Measurements from ENCODE around the gene SLC66A2. TPM values are rescaled to one million over a fixed set of nuclear protein-coding genes. Genes with fewer than 3 reads are reported as not detected.

The SLC66A2 gene
- total RNA-seq, 2 donors from 2014 or later, result 74.9 to 88.0 TPM

- Histone ChIP-seq H3K9me3 (no peaks in the 10 kb centered on the region), H3K9ac (ENCODE audit: low read depth in 2 of 2, low read length in 2 of 2) (no peak overlapping the region), H3K4me3 (no peak overlapping the region), H3K4me1 (no peaks in the 10 kb centered on the region), H3K36me3 (no peaks in the 10 kb centered on the region), H3K27me3 (no peaks in the 10 kb centered on the region), H3K27ac (no peak overlapping the region)
- no peak for DNase-seq
- TF ChIP-seq CTCF (IDR thresholded peaks at IDR 0.05), result no peak
- intact Hi-C loops (cut with DNase I), result no loop called here
Measured at GRCh38 chr18:79928563-79928960, 22.9 kb downstream of the SLC66A2 start.

GRCh38 chr18:79927607-79928562 is 23.6 kb downstream of the SLC66A2 start:
- no peak for TF ChIP-seq CTCF (IDR thresholded peaks at IDR 0.05)
- no peaks in the 10 kb centered on the region for H3K36me3 ChIP-seq
- no peak overlapping the region for H3K27ac ChIP-seq
- H3K9ac ChIP-seq (ENCODE audit: low read depth in 2 of 2, low read length in 2 of 2), result no peak overlapping the region
- H3K27me3 ChIP-seq, result no peaks in the 10 kb centered on the region
- intact Hi-C loops (cut with DNase I), result no loop called here
- H3K4me1 ChIP-seq, result no peaks in the 10 kb centered on the region
- H3K9me3 ChIP-seq, result no peaks in the 10 kb centered on the region
- H3K4me3 ChIP-seq, result no peak overlapping the region
- peak; percentile 16 for DNase-seq

DNA sequence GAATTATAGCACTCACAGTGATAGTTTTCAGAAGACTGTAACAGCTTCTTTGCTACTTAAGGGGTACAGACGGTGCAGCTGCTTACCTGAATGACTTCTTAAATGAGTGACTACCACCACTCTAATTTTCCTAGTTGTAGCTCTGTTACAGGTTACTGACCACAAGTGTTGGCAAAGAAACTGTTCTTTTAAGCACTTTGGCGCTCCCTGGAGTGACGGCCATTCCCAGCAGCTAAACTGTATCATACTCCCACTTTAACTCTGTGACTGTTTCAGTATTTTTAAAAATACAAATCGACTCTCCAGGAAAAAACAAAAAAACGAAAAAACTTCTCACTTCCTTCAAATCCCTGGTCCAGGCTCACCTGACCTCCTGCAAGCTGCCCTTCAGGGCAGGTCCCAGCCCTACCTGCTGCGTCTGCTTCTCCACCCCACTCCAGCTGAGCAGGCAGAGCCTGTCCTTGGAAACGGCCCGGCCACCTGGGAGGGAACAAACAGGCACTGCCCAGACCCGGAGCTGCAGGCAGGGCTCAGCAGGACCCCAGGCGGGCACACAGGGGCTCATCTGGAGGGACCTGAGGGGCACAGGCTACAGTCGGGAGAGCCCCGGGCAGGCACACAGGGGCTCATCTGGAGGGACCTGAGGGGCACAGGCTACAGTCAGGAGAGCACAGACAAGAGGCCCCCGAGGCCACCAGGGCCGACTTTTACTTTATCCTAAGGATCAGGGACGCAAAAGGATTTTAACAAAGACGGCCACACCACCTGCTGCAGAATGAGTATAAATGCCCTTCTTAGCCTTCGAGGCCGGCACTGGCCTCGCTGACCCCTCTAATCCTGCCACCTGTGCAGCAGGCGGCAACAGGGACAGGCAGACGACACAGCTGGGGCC is 24.5 kb downstream of the SLC66A2 start:
- no peaks in the 10 kb centered on the region for H3K9me3 ChIP-seq
- DNase-seq, result no peak
- no peak overlapping the region for H3K9ac ChIP-seq (ENCODE audit: low read depth in 2 of 2, low read length in 2 of 2)
- H3K36me3 ChIP-seq, result no peaks in the 10 kb centered on the region
- TF ChIP-seq CTCF (IDR thresholded peaks at IDR 0.05), result no peak
- intact Hi-C loops (cut with DNase I), result no loop called here
- H3K27me3 ChIP-seq, result no peaks in the 10 kb centered on the region
- no peak overlapping the region for H3K27ac ChIP-seq
- no peaks in the 10 kb centered on the region for H3K4me1 ChIP-seq
- no peak overlapping the region for H3K4me3 ChIP-seq

GRCh38 chr18:79926306-79926705 is 25.1 kb downstream of the SLC66A2 start:
- no peak overlapping the region for H3K27ac ChIP-seq
- no peaks in the 10 kb centered on the region for H3K27me3 ChIP-seq
- TF ChIP-seq CTCF (IDR thresholded peaks at IDR 0.05), result no peak
- H3K4me3 ChIP-seq, result no peak overlapping the region
- no peaks in the 10 kb centered on the region for H3K9me3 ChIP-seq
- H3K9ac ChIP-seq (ENCODE audit: low read depth in 2 of 2, low read length in 2 of 2), result no peak overlapping the region
- intact Hi-C loops (cut with DNase I), result no loop called here
- DNase-seq, result peak; percentile 15
- H3K36me3 ChIP-seq, result no peaks in the 10 kb centered on the region
- H3K4me1 ChIP-seq, result no peaks in the 10 kb centered on the region

Data from colonic mucosa (tissue), 4 donors.